NOMO-1 treated with DMSO at 0.1 percent for 48 hours (cell line): ENCODE measurements around the gene MEX3A.
"Not testable (repeated sequence)": the region's sequence is repeated elsewhere in the genome, so short reads cannot be mapped to it uniquely, and the experiment has no call there.

ENCODE experiments used
- DNase-seq: peaks from one replicate; lab custom pipeline; 2025; ENCODE audit not compliant: unreplicated experiment; lab: John Stamatoyannopoulos, UW

Gene MEX3A

DNA sequence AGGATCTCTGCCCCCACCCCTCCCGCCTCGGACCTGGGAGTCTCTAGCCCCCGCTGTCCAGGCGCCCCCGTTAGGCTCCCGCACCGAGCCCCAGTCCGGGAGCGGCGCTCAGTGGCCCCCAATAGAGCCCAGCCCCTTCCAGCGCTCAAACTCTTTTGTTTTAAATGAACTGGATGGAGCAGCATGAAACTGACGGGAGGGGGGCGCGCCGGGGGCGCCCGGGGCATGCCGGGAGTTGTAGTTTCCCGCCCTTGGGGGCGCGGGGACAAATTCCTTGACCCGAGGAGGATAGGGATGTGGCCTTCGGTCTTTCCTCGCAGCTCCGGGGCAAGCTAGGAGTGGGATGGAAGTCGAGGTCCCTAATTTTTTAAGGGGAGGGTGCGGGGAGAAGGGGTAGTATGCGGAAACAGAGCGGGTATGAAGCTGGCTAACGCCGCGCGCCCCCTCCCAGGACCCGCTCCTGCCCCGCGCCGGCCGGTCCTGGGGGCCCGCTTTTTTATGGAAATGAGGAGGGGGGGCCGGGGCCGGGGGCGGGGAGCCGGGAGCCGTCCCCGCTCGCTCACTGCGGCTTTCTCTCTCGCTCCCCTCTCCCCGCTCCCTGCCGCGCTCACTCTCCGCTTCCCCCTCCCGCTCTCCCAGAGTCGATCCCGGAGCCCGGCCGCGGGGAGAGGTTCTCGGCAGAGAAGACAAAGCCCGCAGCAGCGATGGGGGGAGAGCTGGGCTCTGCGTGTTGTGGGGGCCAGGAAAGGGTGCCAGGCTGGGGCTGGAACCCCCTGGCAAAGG is at the start of gene MEX3A:
MEX3A (minus strand) TSS at position 157 of the 783 bp plus-strand sequence. CDS start 467 bp downstream, outside the sequence.
- DNase-seq = peak; percentile 24

DNA sequence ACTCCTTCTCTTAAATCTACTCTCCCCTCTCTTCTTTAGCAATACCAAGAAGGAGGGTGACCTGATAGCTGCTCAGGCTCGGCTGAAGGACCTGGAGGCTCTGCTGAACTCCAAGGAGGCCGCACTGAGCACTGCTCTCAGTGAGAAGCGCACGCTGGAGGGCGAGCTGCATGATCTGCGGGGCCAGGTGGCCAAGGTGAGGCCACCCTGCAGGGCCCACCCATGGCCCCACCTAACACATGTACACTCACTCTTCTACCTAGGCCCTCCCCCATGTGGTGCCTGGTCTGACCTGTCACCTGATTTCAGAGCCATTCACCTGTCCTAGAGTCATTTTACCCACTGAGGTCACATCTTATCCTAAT is 48.3 kb upstream of the MEX3A start:
- no peak for DNase-seq

DNA sequence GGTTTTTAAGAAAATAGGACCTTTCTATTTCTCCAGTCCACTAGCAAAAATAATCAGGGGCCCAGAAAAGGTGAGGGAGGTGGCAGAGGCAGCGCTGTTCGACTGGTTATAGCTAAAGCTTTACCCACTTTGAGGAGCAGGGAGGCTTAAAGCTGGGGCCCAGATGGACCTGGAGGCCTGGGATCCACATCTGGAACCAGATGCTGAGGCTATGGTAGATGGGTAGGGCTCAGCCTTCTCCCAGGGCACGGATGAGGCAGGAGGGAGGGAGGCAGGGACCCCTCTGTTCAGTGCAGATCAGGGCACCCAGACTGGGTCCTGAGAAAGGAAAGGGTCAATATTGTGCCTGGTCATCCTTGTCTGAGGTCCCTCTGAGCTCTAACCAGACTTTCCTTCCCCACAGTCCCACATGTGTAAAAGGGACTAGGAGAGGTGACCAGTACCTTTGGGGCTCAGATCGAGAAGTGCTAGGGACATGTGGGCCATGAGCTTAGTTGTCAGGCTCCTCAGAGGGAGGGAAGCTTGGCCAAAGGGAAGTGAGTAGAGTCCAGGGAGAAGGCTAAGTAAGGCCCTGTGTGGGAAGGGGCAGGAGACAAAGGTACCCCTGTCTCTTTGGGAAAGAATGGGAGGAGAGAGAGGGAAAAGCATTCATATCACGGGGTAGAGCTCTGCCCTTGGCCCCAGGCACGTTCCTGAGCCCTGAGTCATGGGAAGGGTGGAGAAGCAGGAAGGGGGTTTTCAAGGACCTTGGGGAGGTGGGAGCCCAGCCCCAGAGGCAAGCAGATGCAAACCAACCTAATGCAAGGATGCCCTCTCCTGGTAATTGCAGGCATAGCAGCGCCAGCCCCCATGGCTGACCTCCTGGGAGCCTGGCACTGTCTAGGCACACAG is 47.7 kb upstream of the MEX3A start:
- peak; percentile 54 for DNase-seq

GRCh38 chr1:156128654-156129597 is 46.7 kb upstream of the MEX3A start:
- DNase-seq = no peak

DNA sequence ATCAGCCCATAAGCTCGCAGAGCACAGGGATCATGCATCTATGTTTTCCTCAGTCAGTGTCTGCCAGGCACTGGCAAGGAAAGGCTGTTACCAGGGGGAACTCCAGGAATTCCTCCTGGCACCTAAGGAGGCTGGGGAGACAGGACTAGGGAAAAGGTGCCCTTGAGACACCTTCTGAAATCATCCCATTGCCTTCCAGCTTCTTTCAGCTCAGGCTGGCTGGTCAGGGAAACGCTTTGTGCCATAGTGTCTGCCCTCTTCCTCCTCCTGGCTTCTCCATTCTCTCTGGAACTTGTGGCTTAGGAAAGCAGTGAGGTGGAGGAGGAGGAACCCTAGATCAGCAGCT is 46.0 kb upstream of the MEX3A start:
- no peak for DNase-seq

DNA sequence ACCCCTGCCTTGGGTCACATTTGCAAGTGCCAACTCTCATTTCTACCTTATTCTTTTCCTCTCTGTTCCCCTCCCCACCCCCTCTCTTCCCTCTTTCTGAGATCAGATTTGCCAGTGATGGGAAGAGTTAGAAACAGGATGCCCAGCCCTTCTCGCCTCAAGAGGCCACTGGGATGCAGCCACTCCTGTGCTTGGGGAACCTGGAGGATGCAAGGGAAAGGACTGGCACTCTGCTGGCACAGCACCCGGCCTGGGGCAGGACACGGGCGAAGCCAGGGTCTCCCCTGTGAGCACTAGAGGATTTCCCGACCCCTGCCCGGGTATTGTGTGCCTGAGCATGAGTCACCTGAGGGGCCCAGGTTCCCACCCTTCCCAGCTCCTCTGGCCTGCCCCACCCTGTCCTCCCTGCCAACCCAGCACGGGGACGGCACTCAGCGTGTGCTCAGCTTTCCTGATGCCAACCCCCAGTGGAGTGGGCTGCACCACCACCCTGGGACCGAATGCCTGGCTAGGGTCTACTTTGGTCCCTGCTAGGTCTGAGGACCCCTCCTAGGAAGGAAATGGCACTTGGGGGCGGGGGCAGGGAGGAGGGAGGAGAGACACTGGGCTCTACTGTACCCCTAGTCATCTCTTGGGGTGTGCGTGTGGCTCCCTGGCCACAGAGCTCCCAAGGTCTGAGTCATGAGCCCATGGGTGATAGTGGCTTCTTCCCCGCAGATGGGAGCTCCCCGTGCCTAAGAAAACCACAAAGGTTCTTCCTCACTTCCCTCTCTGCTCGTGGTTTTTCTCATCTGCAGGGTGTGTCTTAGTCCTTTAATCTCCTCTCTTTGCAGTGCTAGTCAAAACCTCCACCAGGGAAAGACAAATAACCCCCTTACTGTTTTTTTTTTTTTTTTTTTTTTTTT is 44.6 kb upstream of the MEX3A start:
- peak; percentile 98 for DNase-seq

GRCh38 chr1:156126043-156126629 is 43.9 kb upstream of the MEX3A start:
- DNase-seq = peak; percentile 91

DNA sequence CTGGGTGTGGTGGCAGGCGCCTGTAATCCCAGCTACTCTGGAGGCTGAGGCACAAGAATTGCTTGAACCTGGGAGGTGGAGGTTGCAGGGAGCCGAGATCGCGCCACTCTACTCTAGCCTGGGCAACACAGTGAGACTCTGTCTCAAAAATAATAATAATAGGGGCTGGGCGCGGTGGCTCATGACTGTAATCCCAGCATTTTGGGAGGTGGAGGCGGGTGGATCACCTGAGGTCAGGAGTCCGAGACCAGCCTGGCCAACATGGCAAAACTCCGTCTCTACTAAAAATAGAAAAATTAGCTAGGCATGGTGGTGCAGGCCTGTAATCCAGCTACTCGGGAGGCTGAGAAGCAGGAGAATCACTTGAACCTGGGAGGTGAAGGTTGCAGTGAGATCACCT is 43.3 kb upstream of the MEX3A start:
- not testable (repeated sequence) for DNase-seq

GRCh38 chr1:156124557-156125483 is 42.6 kb upstream of the MEX3A start:
- DNase-seq = peak; percentile 70

DNA sequence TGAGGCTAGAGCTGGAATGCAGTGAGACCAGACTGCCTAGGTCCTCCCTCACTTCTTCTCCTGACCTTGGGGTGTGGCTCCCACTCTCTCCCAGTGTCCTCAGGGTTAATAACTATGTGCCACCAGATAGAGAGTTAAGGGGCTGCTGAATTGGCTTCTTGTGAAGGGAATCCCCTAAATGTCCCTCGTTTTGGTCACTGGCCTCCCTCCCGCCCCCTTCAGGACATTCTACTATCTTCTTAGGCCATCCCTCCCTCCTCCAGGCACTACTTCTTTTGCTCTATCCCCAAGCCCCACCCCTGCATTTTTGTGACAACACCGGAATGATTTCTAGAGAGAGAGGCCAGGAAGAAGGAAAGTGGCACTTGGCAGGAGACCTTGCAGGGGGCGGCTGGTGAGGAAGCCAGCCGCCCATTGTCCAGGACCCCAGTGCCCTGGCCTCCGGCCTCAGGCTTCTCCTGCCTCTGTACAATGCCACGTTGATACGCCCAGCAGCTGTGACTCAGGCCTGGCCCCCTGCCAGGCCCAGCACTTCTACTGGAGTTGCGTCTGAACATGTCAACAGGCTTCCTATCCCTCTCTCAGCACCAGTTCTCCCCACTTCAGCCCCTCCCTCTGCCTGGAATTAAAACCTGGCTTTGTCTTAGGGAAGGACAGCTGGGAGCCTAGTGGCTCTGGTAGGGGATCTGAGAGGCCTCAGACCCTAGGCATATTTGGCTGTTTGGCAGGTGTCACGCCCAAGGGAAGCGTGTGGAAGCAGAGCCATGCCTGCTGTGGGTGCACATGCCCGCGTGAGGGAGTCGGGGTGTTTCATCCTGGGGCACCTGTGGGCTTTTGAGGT is 41.3 kb upstream of the MEX3A start:
- DNase-seq = peak; percentile 74

DNA sequence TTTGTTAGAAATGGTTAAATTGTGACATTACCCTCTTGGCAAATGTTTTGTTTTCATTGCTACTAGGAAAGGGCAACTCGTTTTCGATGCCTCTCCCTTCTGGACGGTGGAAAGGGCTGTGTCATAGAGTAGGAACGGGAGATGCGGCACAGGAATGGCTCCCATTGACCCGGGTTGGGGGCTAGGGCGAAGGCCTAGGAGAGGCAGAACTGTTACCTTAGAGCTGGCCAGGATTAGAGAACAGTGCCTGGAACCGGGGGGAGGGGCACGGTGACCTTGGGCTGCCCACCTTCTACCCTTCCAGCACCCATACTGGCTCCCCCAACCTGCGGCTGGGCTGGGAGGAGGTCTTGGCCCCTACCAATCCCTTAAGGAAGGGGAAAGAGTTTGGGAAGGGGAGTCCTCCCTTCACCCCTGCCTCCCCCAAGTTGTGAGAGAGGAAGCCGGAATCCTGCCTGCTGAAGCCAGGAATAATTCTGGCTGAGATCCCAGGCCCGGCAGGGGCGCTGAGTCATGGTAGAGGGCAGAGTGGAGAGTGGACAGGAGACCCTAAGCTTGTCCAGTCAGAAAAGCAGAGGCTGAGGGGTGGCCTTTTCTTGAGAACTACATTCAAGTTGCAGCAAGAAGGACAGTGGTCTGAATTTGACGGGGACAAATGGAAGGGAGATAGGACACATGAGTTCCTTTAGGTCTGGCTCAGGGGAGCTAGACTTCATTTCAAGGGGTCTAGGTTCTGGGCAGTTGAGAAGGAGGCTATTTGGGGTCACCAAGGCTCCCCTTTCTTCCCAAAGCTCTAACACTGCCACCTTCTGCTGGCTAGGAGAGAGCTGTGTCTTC is 40.5 kb upstream of the MEX3A start:
- DNase-seq = no peak

DNA sequence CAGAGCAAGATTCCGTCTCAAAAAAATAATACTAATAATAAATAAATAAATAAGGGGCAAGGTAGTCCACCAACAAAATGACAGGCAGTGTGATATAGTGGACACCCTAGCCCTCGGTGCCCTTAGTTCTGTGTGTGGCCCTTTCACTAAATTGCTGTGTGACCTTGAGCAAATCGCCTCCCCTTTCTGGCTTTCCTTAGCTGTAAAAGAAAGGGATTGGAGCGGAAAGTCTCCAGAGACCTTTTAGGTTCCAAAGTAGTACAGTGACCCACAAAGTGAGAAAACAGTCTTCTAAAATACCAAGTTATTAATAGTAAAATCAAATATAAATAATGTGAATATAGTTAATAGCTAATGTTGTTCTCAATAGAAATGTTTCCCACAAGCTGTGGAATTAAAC is 39.8 kb upstream of the MEX3A start:
- no peak for DNase-seq

DNA sequence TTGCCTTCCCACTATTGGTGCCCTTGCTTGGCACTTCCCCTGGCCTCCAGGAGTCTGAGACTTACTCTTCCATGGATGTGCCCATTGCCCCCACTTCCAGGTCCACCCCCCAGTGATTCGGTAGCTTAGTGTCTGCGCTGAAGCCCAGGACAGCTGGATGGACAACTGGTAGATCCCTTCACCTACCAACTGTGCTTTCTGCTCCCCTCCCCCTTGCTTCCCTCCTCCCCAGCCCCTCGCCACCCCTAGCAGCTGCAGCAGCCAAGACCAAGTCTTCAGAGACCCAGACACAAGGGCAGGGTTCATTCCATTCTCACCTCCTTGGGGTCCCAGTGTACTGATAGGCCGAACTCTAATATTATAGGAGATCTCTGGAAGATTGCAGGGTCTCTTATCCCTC is 39.2 kb upstream of the MEX3A start:
- DNase-seq = no peak

GRCh38 chr1:156121005-156121404 is 38.7 kb upstream of the MEX3A start:
- DNase-seq = not testable (repeated sequence)

DNA sequence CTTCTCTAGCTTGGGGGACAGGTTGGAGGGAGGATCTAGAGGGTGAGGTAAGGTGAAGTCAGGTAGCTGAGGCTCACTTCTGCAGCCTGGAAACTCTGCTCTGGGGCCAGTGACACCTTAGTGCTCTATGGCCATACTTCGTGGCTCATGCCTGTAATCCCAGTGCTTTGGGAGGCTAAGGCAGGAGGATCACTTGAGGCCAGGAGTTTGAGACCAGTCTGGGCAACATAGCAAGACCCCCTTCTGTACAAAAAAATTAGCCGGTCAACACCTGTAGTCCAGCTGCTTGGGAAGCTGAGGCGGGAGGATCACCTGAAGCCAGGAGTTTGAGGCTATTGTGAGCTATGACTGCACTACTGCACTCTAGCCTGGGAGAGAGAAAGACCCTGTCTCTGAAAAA is 38.1 kb upstream of the MEX3A start:
- no peak for DNase-seq

DNA sequence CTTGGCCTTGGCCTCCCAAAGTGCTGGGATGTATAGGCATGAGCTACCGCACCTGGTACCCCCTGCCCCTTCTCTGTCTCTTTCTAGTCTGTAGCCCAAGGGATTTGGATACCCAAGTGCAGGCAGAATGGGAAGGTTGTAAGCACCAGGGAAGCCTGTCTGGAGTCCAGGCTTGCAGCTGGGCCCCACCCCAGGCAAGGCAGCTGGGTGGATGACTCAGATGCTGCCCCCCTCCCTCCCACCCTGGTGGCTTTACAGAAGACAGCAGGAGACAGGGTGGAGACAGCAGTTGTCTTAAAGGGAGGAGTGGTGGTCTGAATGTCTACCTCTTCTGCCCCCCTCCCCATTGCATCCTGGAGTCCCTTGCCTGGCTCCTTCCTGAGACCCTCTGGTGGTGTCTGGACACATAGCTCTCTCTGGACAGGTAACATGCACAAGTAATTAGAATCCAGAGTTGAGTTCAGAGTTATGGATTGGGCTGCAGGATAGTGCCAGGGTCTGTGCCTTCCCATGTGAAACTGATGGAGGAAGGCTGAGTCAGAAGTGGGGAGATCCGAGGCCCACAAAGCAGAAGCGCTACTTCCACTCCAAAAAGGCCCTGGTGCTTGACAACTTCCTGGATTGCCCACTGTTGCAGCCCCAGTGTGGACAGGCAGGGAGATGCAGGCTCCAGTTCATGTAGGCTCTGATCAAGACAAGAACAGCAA is 37.4 kb upstream of the MEX3A start:
- peak; percentile 95 for DNase-seq
